NK-92 treated with Interleukin-12 subunit alpha and Interleukin-12 subunit beta, amount 100 ng/mL, for 24 hours (cell line): ENCODE results near the gene CUTA.

Experiments
- DNase-seq: peaks from one replicate; lab custom pipeline; 2025; lab: John Stamatoyannopoulos, UW

Gene CUTA

GRCh38 chr6:33439956-33440648, 22.2 kb upstream of the CUTA start:
- DNase-seq: no peak

- no peak for DNase-seq
These were observed 21.2 kb upstream of the CUTA start for GRCh38 chr6:33438978-33439594.

GRCh38 chr6:33437666-33438065, 19.8 kb upstream of the CUTA start:
- DNase-seq: no peak

GRCh38 chr6:33434961-33435360, 17.1 kb upstream of the CUTA start:
- no peak for DNase-seq

- DNase-seq: no peak
These were observed 15.8 kb upstream of the CUTA start for GRCh38 chr6:33433544-33434191.

GRCh38 chr6:33433001-33433543, 15.2 kb upstream of the CUTA start:
- DNase-seq: no peak

GRCh38 chr6:33432546-33432945, 14.6 kb upstream of the CUTA start:
- no peak for DNase-seq

- no peak for DNase-seq
These were observed 14.1 kb upstream of the CUTA start for GRCh38 chr6:33431880-33432541.

GRCh38 chr6:33430991-33431879, 13.3 kb upstream of the CUTA start:
- DNase-seq: peak; percentile 75

GRCh38 chr6:33430334-33430733, 12.4 kb upstream of the CUTA start:
- DNase-seq: no peak

GRCh38 chr6:33429750-33430052, 11.8 kb upstream of the CUTA start:
- DNase-seq: no peak

GRCh38 chr6:33428966-33429749, 11.3 kb upstream of the CUTA start:
- DNase-seq: no peak

GRCh38 chr6:33428224-33428965, 10.5 kb upstream of the CUTA start:
- DNase-seq: no peak

GRCh38 chr6:33427585-33428223, 9.8 kb upstream of the CUTA start:
- DNase-seq: no peak

- DNase-seq: no peak
These were observed 8.9 kb upstream of the CUTA start for GRCh38 chr6:33426590-33427511.

GRCh38 chr6:33425668-33426577, 8.0 kb upstream of the CUTA start:
- DNase-seq: peak; percentile 84

- no peak for DNase-seq
These were observed 7.2 kb upstream of the CUTA start for GRCh38 chr6:33424855-33425667.
